Measurements from ENCODE around the gene DSN1. TPM values are rescaled to one million over a fixed set of nuclear protein-coding genes. Genes with fewer than 3 reads are reported as not detected.

Gene DSN1
- total and polyA plus RNA-seq, 2 of the 8 experiments (the other 6 are each of a cell fraction or from before 2014, with no cell fraction given) = 12.0 to 26.2 TPM

GRCh38 chr20:36821964-36822437, 48.4 kb upstream of the DSN1 start:
- H3K4me2 ChIP-seq (ENCODE audit: insufficient read depth in 1 of 2, low read depth in 2 of 2, low read length in 2 of 2) = no peak overlapping the region
- no peak overlapping the region for H2BK20ac ChIP-seq (ENCODE audit: low read length)
- H3K4me1 ChIP-seq (replicated peaks in 1 of 4; ENCODE audit: control insufficient read depth in 3 of 4, insufficient read depth in 4 of 4, low read length in 3 of 4) = peaks cover 3 to 10% (median 6%) of the 10 kb centered on the region in 4 experiments; a peak in 5 of 7 replicates
- H2BK5ac ChIP-seq (ENCODE audit: low read depth, low read length) = peak overlapping the region; percentile 66
- H3K56ac ChIP-seq (replicated peaks; ENCODE audit: insufficient read length, low read depth, low read length) = no peak overlapping the region
- no peak overlapping the region for H3K14ac ChIP-seq (ENCODE audit: insufficient read length)
- H3K27me3 ChIP-seq (replicated peaks in 1 of 4; ENCODE audit: control insufficient read depth in 3 of 4, extremely low read depth in 1 of 4, insufficient read depth in 3 of 4, low read length in 3 of 4) = no peaks in the 10 kb centered on the region
- FAIRE-seq (no peak), DNase-seq (ENCODE audit: low read depth in 1 of 2, low spot score in 2 of 2) (no peak)
- no peak overlapping the region for H4K8ac ChIP-seq (ENCODE audit: extremely low read depth, insufficient read depth, low read length)
- H3K9me3 ChIP-seq (ENCODE audit: insufficient read depth in 2 of 2, low read depth in 1 of 2, low read length in 1 of 2) = no peaks in the 10 kb centered on the region
- peak; percentile 55; the same call in 1 of the 2 replicates for TF ChIP-seq TEAD4 (IDR thresholded peaks at IDR 0.05; ENCODE audit: low read depth, low read length)
- TF ChIP-seq GABPA (IDR thresholded peaks at IDR 0.05; ENCODE audit: borderline replicate concordance, insufficient read depth, low read length) = 0 out of 2 replicates have a peak, but pooled peaks have one; percentile 14
- TF ChIP-seq CREB1 (IDR thresholded peaks at IDR 0.05) = no peak
- TF ChIP-seq, protein P1, sequence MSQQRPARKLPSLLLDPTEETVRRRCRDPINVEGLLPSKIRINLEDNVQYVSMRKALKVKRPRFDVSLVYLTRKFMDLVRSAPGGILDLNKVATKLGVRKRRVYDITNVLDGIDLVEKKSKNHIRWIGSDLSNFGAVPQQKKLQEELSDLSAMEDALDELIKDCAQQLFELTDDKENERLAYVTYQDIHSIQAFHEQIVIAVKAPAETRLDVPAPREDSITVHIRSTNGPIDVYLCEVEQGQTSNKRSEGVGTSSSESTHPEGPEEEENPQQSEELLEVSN (IDR thresholded peaks at IDR 0.05) = peak; percentile 73
- H3K4ac ChIP-seq (replicated peaks; ENCODE audit: insufficient read length, low read depth, low read length) = no peak overlapping the region
- no peak overlapping the region; the same call in 1 of the 2 replicates for H2BK15ac ChIP-seq (ENCODE audit: low read length)
- H3K36me3 ChIP-seq (ENCODE audit: control insufficient read depth in 2 of 4, insufficient read depth in 4 of 4, low read length in 3 of 4) = peaks cover 0 to 9% (median 2%) of the 10 kb centered on the region in 4 experiments; a peak in 3 of 8 replicates
- ChIA-PET POLR2A (ENCODE audit: partially characterized antibody) (interaction anchor here (0.6 kb wide), 1 partner anchor 248 kb away, joined by 3 read pairs; the partner anchor contains the start of gene TGIF2), CTCF (ENCODE audit: partially characterized antibody) (interaction anchor here (0.7 to 2.7 kb wide), 7 partner anchors 14 to 65 kb away, joined by 3 to 10 read pairs (median 3); a partner anchor contains a TSS)
- no peak overlapping the region for H4K91ac ChIP-seq (replicated peaks; ENCODE audit: insufficient read length, low read length)
- no peaks in the 10 kb centered on the region for H3K79me2 ChIP-seq (ENCODE audit: control insufficient read depth in 1 of 2, insufficient read depth in 2 of 2, low read length in 2 of 2)
- H2AK5ac ChIP-seq (ENCODE audit: low read depth, low read length) = no peak overlapping the region
- no peak overlapping the region for H4K5ac ChIP-seq (ENCODE audit: insufficient read length, low read depth, low read length)
- H3K79me1 ChIP-seq (ENCODE audit: low read depth, low read length) = no peaks in the 10 kb centered on the region; the same call in 1 of the 2 replicates
- peak overlapping the region; percentile 84; the same call in 1 of the 2 replicates for H3K18ac ChIP-seq (ENCODE audit: extremely low read depth, low read length)
- no peaks in the 10 kb centered on the region for H4K20me1 ChIP-seq (replicated peaks in 1 of 2; ENCODE audit: control insufficient read depth in 1 of 2, insufficient read depth in 2 of 2, low read length in 2 of 2)
- WGBS, 2 experiments (ENCODE audit: extremely low coverage in 1 of 2, insufficient coverage in 1 of 2, insufficient read length in 1 of 2, insufficient replicate concordance in 2 of 2, low coverage in 1 of 2, low lambda C conversion rate in 2 of 2, missing lambda C conversion rate in 1 of 2) = 80% methylated on average over 5 of the region's 7 CpGs; no CpG with 5 or more reads in 1 of the 2 experiments
- H2AFZ ChIP-seq (ENCODE audit: low read length) = no peak overlapping the region
- H3K9ac ChIP-seq (replicated peaks in 1 of 4; ENCODE audit: extremely low read depth in 1 of 4, low read depth in 3 of 4, low read length in 3 of 4) = no peak overlapping the region; a peak in 1 of 7 replicates
- no peak overlapping the region for H3K23ac ChIP-seq (ENCODE audit: insufficient read length)
- no peak overlapping the region for H2BK120ac ChIP-seq (replicated peaks; ENCODE audit: low read depth, low read length)
- H3K27ac ChIP-seq (ENCODE audit: low read depth, low read length) = no peak overlapping the region
- no peak overlapping the region for H2BK12ac ChIP-seq (ENCODE audit: low read depth, low read length)
- no peak overlapping the region for H3K4me3 ChIP-seq (ENCODE audit: extremely low read depth in 1 of 4, insufficient read depth in 2 of 4, low read depth in 3 of 4, low read length in 4 of 4)
- H3K23me2 ChIP-seq (ENCODE audit: low read depth, low read length) = no peaks in the 10 kb centered on the region

All from H1 (cell line).